CD4-positive, alpha-beta T cell treated with Interferon alpha-2 for 1 hour (primary cell): Measurements from ENCODE around the gene REXO4.
"Not testable (repeated sequence)": the region's sequence is repeated elsewhere in the genome, so short reads cannot be mapped to it uniquely, and the experiment has no call there.

Experiments
- DNase-seq, 2 donors: peaks; one replicate each; pipeline ENCODE4 v3.0.0-alpha.2; 2020 to 2022

REXO4 gene, protein sequence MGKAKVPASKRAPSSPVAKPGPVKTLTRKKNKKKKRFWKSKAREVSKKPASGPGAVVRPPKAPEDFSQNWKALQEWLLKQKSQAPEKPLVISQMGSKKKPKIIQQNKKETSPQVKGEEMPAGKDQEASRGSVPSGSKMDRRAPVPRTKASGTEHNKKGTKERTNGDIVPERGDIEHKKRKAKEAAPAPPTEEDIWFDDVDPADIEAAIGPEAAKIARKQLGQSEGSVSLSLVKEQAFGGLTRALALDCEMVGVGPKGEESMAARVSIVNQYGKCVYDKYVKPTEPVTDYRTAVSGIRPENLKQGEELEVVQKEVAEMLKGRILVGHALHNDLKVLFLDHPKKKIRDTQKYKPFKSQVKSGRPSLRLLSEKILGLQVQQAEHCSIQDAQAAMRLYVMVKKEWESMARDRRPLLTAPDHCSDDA

DNA sequence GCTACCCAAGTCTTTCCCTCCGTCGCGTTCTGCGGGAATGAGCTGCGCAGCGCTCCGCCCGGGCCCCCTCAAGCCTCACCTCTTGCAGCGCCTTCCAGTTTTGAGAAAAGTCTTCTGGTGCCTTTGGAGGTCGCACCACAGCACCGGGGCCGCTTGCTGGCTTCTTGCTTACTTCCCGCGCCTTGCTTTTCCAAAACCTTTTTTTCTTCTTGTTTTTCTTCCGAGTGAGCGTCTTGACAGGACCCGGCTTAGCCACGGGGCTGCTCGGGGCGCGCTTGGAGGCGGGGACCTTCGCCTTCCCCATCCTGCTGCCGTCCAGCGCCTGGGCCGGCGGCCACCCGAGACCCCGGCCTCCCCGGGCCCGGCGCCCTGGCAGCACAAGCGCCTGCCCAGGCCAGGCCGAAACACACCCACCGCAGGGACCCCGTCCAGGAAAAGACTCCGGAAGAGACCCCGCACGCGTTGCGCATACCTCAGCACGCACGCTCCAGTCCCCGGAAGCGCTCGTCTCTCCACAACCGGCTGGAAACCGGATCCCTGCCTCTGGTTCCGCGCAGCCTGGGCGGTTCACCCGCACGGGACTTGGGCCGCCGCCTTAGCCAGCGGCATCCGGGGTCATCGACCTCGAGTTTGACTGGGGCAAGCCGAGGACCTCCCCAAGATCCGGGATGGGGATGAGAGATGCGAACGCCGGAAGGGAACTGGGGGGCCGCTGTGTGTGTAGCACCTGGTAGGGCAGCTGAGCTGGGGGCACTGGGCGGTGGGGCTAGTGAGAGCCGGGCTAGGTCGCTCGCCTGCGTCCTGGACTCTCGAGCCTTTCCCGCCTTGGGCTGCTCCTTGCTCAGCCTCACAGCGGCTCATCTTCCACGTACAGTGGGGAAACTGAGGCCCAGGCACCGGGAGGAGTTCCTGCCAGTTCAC, at the start of gene REXO4:
REXO4 (minus strand) TSS at position 470 of the 921 bp plus-strand sequence; CDS start at position 304, 166 bp downstream.
- peak; percentile 82 to 88 for DNase-seq

DNA sequence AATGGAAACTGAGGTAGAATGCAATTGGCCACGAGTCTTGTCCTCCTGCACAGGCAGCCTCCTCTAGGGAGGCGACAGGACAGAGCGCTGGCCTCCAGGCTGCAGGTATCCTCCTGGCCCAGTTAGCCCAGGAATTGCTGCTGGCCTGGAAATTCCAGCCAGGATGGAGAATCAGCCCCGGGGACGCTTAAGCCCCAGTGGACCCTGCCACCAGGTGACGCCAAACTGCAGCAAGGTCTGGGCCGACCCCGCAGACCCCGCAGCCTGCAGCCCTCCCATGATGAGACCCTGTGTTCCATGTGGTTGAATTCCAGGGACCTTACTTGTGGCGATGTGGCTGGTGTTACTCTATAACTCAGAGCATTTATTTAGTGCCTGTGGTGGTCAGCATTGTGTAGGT, 49.3 kb upstream of the REXO4 start:
- no peak for DNase-seq

DNA sequence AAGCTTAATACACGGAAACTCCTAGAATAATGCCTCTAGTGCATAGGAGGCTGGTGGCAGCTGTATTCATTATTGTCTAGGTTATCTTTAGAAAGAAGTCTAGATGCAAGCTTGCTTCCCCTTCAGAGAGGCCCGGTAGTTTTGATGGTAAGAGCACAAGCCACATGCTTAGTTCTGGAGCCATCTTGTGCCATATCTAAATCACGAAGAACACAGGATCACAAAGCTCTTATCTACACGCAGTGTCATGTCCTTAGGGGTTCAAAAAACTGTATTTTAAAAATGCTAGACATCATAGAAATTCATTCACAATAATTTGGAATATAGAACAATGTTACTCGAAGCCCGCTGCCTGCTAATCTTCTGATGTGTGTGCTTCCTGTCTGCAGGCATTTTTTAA, 48.2 kb upstream of the REXO4 start:
- no peak for DNase-seq

DNA sequence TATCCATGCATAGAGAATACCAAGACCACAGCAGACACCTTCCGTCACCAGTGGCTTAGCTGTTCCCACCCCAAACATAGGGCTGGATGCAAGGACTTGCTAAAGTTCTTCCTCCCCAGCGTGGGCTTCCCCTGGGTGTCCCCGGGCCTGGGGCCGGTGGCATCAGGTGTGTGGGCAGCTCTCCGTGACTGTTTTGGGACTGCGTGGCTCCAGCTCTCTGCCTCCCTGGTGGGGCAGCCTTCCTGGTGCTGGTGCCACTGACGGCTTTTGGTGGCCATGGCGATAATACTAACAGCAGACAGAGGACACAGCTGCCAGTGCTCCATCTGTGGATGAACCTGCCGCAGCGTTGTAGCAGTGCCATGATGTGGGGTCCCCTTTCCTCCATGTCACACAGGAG, 46.8 kb upstream of the REXO4 start:
- DNase-seq, result no peak

DNA sequence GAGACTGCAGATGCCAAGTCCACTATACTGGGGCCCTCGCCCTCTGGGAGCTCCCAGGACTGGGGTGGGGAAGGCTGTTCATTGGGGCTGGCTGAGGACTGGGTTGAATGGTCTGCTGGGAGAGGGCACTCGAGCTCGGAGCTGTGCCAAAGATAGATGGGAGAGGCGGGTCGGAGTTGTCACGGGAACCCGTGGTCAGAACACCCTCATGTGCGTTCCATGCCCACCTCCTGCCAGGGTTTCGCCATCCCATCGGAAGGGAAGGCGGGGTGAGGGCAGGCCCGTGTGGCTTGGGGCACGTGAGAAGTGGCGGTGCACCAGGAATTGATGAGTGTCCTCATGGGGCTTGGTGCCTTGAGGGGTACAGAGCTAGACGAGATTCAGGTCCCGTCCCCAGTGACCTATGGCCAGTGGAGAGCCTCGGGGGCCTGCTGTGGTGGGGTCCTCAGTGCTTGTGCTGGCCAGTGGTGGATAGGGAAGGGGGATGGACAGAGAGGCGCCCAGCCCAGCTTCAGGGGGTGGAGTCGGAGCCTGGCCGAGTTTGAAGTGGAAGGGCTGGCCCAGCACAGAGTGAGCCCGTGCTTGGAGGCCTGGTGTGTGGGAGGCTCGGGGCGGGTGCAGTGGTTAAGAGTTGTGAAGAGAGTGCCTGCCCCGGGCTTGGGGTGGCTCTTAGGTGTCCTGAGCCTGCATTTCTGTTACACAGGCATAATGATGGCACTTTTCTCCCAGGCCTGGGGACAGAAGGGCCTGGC, 46.2 kb upstream of the REXO4 start:
- no peak for DNase-seq

DNA sequence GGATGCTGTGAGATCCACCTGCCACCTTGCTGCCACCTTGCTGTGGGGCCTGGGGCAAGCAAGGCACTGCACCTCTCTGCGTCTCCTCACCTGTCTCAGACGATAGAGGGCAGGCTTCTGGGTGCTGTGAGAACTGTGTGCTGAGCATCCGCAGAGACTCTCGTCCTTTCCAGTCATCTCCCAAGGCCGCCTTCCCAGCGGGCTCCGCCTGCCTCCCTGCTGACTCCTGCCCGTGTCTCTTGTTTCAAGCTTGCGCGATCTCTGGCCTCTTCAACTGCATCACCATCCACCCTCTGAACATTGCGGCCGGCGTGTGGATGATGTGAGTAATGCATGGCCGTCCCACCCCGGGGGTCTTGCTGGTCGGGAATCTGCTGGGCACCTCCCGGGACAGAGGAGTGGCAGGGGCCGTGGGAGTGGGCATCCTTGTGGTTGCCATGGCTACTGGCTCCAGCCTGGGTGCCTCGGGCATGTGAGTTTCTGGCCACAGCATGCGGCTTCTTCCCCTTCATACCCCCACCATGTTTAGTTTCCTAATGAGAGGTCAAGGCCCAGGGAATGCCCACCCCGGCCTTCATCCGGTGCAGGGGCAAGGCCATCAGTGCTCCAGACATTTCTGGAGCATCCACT, 45.5 kb upstream of the REXO4 start:
- peak in 1 of 2 donors; percentile 20 for DNase-seq

DNA sequence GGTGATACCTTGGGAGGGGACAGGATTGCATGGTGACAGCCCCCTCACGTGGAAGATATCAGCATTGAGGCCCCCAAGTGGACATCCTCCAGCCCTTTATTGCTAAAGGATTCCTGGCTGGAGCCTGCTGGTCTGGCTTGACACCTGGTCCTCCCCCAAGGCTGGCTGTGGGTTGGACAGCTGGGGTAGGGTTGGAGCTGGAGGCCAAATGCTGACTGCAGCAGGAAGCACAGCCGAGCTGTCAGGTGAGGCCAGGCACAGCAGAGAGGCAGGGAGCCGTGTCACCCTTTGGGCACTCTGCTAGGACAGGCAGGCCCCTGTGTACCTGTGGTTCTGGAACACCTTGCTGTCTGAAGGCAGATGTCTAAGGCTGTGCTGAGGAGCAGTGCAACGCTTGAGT, 44.2 kb upstream of the REXO4 start:
- no peak for DNase-seq

DNA sequence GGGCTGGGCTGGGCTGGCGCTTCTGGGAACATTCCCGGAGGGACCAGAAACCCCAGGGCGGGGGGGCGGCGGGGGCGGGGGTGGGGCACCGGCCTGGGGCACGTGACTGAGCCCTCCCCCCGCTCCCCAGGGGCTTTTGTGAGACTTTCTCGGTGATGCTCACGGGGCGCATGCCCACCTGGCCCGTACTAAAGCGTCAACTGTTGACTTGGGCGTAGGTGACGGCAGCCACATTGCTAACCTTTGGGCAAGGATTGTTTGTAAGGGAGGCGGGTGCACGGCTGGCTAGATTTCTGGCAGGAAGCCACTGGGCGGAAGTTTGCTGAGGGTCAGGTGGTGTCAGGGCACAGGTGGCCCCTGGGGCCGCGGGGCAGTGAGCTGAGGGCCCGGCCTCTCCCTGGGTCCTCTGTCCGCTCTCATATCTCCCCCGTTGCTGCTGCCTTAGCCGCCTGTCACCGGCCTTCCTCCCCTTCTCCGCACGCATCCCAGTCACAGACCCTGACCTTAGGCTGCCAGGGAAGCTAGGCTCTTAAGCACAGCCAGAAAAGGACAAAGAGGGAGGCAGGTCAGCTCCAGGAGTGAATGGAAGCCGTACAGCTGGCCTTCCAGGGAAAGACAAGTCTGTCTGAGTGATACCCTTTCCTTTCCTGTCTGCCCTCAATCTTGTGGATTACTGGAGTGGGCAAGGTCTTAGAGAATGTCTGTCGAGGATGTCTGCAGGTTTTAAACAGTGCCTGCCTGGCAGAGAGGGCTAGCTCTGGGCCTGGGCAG, 42.8 kb upstream of the REXO4 start:
- DNase-seq, result peak; percentile 65 to 77

DNA sequence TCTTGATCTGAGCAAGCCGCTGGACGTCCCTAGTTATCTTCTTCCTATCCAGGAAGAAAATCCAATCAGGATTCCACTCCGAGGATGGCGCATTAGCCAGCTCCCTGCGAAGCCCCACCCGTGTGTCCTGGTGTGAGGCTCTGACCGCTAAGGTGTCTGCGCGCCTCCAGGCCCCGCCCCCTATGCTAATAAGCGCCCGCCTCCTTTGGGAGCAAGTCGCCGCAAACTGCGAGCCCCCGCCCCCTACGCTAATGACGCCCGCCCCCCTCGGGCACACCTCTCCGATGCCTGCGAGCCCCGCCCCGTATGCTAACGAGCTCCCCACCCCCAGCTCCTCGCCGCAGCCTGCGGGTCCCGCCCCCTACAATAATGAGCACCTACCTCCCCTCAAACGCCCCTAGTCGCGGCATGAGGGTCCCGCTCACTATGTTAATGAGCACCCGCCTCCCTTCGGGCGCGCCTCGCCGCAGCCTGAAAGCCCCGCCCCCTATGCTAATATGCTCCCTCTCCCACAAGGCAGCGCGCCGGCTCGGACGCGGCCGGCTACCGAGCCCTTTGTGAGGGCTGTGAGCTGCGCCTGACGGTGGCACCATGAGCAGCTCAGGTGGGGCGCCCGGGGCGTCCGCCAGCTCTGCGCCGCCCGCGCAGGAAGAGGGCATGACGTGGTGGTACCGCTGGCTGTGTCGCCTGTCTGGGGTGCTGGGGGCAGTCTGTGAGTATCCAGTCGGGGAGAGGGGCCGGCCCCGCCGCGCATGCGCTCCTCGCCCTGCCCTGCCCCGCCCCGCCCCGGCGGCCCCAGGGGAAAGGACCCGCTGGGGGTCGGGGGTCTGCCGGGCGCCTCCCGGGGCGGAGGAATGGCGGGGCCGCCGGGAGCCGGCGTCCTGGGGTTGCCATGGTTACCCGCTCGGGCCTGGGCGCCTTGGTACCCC, 41.9 kb upstream of the REXO4 start, which contains the start of gene CACFD1:
CACFD1 (plus strand) TSS at position 503 of the 929 bp plus-strand sequence; CDS start at position 592, 89 bp downstream.
- DNase-seq, result peak; percentile 92 to 93

DNA sequence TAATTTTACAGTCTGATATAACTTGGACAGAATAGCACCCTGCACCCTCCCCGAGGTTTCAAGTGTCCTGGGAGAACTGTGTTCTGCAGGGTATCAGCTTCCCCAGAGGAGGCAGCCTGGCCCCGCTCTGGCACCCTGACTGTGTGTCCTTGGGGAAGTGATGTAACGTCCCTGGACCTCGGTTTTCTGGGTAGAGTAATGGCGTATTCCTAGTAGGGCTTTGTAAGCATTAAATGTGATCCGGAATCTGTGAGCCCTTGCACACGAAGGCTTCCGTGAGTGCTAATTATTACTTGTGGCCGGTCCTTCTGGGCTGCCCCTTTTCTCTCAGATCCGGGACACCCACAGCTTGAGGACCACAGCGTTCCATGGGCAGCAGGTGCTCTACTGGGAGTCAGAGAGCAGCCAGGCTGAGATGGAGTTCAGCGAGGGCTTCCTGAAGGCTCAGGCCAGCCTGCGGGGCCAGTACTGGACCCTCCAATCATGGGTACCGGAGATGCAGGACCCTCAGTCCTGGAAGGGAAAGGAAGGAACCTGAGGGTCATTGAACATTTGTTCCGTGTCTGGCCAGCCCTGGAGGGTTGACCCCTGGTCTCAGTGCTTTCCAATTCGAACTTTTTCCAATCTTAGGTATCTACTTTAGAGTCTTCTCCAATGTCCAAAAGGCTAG, 41.0 kb upstream of the REXO4 start:
- no peak for DNase-seq

DNA sequence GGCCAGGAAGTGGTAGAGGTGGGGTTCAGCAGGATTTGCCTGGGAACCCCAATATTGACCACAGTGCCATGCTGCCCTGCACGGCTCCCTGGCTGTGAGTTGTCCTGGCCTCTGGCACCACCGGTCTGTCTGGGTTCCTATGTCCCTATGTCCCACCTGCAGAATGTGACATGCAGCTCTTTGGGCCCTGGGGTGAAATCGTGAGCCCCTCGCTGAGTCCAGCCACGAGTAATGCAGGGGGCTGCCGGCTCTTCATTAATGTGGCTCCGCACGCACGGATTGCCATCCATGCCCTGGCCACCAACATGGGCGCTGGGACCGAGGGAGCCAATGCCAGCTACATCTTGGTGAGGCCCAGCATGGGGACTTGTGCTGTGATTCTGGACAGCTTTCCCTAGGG, 39.9 kb upstream of the REXO4 start:
- no peak for DNase-seq

DNA sequence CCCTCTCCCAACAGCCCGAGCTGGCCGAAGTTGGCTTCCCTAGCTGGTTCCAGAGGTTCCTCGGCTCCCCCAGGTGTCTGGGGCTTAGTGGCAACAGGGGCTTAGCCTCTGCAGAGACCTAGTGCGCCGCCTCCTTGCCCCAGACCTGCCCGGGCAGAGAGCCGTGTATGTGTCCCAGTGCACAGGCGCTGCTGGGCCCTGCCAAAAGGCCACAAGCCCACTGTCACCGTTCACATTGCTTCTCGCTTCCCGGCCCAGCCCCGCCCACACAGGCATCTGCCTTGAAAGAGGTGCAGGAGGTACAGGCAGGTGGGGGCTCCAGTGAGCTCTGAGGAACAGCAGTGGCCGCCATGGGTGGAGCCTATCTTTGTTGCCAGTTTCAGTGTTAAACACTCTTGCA, 39.4 kb upstream of the REXO4 start:
- no peak for DNase-seq

DNA sequence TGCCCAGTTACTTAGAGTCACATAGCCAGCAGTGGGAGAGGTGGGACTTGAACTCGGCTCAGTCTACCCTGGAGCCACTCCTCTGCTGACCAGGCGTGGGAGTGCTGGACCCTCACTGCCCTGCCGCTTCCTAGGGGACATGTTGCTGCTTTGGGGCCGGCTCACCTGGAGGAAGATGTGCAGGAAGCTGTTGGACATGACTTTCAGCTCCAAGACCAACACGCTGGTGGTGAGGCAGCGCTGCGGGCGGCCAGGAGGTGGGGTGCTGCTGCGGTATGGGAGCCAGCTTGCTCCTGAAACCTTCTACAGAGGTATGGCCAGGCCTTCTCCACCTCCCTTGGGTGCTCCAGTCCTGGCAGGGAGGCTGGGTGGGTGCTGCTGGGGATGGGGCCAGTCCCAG, 38.6 kb upstream of the REXO4 start:
- no peak for DNase-seq

DNA sequence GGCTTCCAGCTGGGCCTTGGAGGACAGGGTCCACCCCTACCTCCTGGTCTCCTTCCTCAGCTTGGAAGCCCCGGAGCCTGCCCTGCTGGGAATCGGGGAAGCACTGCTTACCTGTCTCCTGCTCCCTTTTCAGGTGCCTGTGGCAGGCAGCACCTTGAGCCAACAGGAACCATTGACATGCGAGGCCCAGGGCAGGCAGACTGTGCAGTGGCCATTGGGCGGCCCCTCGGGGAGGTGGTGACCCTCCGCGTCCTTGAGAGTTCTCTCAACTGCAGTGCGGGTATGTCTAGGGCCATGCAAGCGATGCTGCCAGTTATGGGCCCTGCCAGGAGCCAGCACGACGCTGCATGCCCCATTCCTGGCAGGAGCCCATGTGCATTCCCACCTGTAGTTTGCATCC, 38.1 kb upstream of the REXO4 start:
- DNase-seq, result no peak

DNA sequence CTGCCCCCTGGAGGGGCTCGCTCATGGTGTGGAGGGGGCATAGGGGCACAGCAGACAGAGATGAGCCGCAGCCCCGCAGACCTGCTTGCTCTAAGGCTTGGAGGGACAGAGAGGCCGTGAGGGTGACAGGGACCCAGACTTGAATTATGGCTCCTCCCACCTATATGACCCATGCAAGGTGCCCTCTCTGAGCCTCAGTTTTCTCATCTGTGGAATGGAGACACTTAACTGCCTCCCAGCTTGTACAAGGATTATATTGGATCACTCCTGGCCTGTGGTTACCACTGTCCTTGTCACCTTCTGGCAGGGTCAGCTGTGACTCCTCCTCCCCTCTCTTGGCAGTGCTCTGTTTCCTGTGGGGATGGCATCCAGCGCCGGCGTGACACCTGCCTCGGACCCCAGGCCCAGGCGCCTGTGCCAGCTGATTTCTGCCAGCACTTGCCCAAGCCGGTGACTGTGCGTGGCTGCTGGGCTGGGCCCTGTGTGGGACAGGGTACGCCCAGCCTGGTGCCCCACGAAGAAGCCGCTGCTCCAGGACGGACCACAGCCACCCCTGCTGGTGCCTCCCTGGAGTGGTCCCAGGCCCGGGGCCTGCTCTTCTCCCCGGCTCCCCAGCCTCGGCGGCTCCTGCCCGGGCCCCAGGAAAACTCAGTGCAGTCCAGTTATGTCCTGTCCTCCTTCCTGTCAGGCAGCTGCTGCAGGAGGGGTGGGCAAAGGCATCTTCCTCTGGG, 37.3 kb upstream of the REXO4 start:
- no peak for DNase-seq

DNA sequence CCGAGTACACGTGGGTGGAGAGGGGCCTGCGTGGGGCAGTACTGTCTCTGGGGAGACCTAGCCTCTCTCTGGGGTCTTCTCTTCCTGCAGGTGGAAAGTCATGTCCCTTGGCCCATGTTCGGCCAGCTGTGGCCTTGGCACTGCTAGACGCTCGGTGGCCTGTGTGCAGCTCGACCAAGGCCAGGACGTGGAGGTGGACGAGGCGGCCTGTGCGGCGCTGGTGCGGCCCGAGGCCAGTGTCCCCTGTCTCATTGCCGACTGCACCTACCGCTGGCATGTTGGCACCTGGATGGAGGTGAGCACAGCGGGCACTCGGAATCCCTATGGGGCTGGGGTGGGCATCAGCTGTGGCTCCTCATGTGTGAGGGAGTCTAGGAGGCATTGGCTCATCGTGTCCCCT, 36.5 kb upstream of the REXO4 start:
- no peak for DNase-seq

DNA sequence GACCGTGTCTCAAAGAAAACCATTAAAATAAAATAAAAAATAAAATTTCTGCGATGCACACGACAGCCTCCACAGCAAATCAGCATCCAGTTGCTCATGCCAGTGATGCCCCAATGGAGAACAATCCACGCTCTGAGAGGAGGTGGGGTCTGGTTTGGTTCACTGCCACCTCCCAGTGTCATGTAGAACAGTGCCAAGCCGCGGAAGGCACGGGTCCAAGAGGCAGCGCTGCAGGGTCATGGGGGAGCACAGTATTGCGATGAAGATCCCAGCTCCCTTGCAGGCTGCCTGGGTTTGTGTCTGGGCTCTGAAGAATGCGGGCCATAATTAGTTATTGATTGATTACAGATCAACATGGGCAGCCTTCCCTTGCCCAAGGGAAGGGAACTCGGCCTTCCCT, 35.8 kb upstream of the REXO4 start:
- DNase-seq, result no peak

DNA sequence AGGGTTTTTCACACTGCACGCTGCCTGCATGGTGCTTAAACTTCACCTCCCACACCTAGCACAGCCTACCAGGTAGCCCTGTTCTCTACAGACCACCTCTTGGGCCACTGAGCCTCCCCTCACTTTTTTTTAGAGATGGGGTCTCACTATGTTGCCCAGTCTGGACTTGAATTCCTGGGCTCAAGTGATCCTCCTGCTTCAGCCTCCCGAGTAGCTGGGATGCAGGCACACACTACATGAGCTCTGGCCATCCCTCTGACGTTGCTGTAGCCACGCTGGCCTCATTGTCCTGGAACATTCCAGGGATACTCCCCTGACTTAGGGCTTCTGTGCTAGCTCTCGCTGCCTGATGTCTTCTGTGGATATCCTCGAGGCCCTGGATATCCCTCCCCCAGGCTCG, 34.8 kb upstream of the REXO4 start:
- no peak for DNase-seq

DNA sequence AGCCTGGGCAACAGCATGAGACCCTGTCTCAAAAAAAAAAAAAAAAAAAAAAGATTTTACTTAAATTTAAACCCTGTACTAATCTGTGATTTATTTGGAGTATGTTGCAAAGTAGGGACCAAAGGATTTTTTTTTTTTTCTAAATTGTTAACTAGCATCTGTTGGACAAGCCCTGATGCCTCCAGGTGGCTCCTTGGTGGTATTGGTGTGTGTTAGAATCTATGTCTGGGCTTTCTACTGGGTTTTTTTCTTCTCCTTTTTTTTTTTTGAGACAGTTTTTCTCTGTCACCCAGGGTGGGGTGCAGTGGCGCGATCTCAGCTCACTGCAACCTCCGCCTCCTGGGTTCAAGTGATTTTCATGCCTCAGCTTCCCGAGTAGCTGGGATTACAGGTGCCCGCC, 34.1 kb upstream of the REXO4 start:
- not testable (repeated sequence) for DNase-seq
